Thoracic aorta (tissue), 2 donors: Measurements from ENCODE around the gene IRS1. TPM values are rescaled to one million over a fixed set of nuclear protein-coding genes. Genes with fewer than 3 reads are reported as not detected.

Source experiments
- ATAC-seq: fragments of 150-250 bp; one replicate; pipeline ENCODE4 v1.8.0; 2017; ENCODE audit warnings: low read depth; ENCODE audit not compliant: insufficient number of reproducible peaks, low FRiP score
- DNase-seq: peaks from one replicate; pipeline ENCODE4 v3.0.0-alpha.2; 2020; ENCODE audit warnings: low spot score
- H3K27ac ChIP-seq, 2 donors: fragments of 200-600 bp; sonication (generic); 1 replicate in 1 of 2; 2 replicates in 1 of 2; pipeline ENCODE4 v1.5.1; 2016; ENCODE audit warnings: mild to moderate bottlenecking in 2 of 2, moderate library complexity in 2 of 2
- H3K27me3 ChIP-seq: fragments of 200-600 bp; sonication (generic); replicated peaks from 2 replicates; pipeline ENCODE4 v1.6.0; 2016; ENCODE audit warnings: mild to moderate bottlenecking; ENCODE audit not compliant: insufficient read depth
- H3K36me3 ChIP-seq: fragments of 200-600 bp; sonication (generic); one replicate; pipeline ENCODE4 v1.5.1; 2016
- H3K4me1 ChIP-seq, 2 donors: fragments of 200-600 bp; sonication (generic); 1 replicate in 1 of 2; 2 replicates in 1 of 2; pipeline versions ENCODE4 v1.5.1 to v1.6.0; 2016; ENCODE audit warnings: low read depth in 2 of 2, mild to moderate bottlenecking in 1 of 2; ENCODE audit not compliant: control insufficient read depth in 1 of 2
- H3K4me3 ChIP-seq: fragments of 200-600 bp; sonication (generic); 2 replicates; pipeline ENCODE4 v1.5.1; 2016; ENCODE audit warnings: mild to moderate bottlenecking
- H3K9me3 ChIP-seq: fragments of 200-600 bp; sonication (generic); 2 replicates; pipeline ENCODE4 v1.5.1; 2016
- total RNA-seq, 2 donors: library from RNA; depleted of rRNA; stranded (reverse); fragments of >200 nt; gene quantifications; one replicate each; pipeline versions ENCODE4 v1.1.0 to v1.2.3, GENCODE V29; 2016
- TF ChIP-seq, protein P1 (sequence below): fragments of 200-600 bp; sonication (generic); IDR thresholded peaks from one replicate; pipeline ENCODE4 v1.5.1; 2019; ENCODE audit warnings: antibody characterized with exemption

IRS1 gene
- total RNA-seq, 2 donors from 2014 or later = 18.8 to 23.1 TPM

DNA sequence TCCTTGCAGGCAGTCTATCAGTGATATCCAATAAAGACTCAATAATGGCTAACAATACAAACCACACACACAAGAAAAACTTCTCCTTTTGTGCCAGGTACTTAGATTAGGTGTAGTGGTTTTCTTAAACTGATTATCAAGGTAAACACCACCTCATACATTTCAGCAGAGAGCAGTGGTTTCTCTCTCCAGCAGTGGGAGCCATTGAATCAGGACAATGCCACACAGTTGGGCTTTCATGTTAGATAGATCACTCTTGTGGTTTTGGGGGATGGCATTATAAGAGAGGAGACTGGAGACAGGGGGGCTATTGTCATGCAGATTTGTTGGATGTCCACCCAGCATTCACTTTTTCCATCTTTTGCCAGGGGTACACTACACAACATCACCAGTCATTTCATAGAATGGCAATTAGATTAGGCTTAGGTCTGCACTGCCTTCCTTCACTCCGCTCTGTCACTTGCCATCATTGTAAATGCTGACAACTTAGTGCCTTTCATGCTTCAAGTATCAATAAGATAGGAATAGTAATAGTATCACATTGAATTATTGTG is 13.6 kb upstream of the IRS1 start:
- H3K27me3 ChIP-seq = no peaks in the 10 kb centered on the region
- no peak for DNase-seq
- TF ChIP-seq, protein P1, sequence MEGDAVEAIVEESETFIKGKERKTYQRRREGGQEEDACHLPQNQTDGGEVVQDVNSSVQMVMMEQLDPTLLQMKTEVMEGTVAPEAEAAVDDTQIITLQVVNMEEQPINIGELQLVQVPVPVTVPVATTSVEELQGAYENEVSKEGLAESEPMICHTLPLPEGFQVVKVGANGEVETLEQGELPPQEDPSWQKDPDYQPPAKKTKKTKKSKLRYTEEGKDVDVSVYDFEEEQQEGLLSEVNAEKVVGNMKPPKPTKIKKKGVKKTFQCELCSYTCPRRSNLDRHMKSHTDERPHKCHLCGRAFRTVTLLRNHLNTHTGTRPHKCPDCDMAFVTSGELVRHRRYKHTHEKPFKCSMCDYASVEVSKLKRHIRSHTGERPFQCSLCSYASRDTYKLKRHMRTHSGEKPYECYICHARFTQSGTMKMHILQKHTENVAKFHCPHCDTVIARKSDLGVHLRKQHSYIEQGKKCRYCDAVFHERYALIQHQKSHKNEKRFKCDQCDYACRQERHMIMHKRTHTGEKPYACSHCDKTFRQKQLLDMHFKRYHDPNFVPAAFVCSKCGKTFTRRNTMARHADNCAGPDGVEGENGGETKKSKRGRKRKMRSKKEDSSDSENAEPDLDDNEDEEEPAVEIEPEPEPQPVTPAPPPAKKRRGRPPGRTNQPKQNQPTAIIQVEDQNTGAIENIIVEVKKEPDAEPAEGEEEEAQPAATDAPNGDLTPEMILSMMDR = no peak
- H3K4me1 ChIP-seq = no peaks in the 10 kb centered on the region
- no peak overlapping the region for H3K27ac ChIP-seq
- no peaks in the 10 kb centered on the region for H3K9me3 ChIP-seq
- H3K4me3 ChIP-seq = no peak overlapping the region
- ATAC-seq = no peak
- H3K36me3 ChIP-seq = no peaks in the 10 kb centered on the region

DNA sequence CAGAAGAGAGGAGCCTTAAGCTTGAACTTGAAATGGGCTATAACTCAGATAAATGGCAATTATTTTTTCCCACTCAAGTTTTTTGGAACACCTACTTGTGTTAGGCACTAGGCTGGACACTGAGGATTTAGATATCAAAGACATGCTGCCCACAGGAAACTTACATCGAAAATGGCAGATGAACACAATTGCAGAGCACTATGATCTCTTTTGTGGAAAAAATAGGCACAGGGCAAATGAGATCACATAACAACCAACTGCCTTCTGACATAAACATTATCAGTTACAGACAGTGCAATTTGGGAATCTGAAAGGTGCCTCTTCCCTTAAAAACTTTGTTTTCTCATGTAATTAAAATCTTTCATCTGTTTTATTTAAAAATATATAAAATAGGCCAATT is 3.8 kb upstream of the IRS1 start:
- H3K4me3 ChIP-seq = no peak overlapping the region
- H3K4me1 ChIP-seq = peaks cover 9 to 14% of the 10 kb centered on the region in 2 donors
- no peaks in the 10 kb centered on the region for H3K27me3 ChIP-seq
- H3K9me3 ChIP-seq = no peaks in the 10 kb centered on the region
- ATAC-seq (no peak), DNase-seq (no peak)
- no peaks in the 10 kb centered on the region for H3K36me3 ChIP-seq
- TF ChIP-seq, protein P1 = no peak
- no peak overlapping the region for H3K27ac ChIP-seq

DNA sequence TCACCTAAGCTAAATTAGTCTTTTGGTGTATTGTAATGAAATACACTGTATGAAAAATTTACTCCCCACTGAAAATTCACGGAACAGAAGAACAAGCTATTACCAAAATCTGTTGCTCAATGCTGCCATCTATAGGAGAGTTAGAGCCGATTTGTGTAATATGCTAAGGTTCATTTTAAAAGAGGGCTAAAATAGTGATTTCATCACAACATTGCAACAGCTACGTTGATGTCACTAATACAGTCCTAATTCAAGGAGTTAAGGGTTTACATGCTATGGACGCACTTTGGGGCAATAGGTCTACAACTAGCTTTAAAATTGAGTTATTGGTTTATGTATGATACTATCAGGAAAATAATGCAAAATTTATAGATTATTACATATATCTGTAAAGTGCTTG is 3.0 kb upstream of the IRS1 start:
- peaks cover 9 to 14% of the 10 kb centered on the region in 2 donors for H3K4me1 ChIP-seq
- ATAC-seq = no peak
- TF ChIP-seq, protein P1 = peak; percentile 65
- H3K9me3 ChIP-seq = no peaks in the 10 kb centered on the region
- H3K36me3 ChIP-seq = no peaks in the 10 kb centered on the region
- no peaks in the 10 kb centered on the region for H3K27me3 ChIP-seq
- H3K4me3 ChIP-seq = no peak overlapping the region
- DNase-seq = no peak
- H3K27ac ChIP-seq = no peak overlapping the region

DNA sequence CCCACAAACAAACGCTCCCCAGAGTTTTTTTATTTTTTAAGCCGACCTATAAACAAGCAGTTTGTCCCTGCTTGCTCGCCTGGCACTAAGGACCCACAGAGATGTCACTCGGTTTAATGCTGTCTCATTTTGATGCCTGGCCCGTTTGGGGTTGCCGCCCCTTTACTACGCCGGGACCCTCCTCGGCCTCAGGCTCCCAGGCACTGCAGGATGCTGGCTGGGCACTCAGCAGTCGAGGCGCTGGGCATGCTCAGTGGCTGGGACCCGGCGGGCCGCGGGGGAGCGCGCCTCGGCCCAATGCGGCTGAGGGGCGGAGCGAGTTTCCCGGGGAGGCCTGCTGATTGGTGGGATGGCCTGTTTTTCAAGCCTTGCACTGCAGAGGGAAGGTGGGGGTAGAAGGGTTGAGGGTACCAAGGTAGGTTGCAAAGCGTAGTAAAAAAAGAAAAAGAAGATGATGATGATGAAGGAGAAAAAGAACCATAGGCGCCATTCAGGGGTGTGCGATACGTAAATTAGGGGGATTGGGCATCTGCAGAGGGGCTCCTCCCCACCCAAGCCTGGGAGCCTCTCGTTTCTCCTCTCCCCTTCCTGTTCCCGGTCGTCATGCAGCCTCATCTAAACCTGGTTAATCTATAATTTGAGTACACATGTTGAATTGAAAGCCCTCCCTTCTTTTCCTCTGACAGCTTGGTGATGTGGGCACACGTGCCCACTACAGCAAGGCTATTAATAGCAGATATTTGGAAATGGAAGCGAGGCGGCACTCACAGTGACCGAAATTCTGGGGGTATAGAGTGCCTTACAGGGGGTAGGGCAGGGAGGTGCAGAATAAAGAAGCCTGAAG is 1.5 kb upstream of the IRS1 start:
- Histone ChIP-seq H3K36me3 (no peaks in the 10 kb centered on the region), H3K9me3 (no peaks in the 10 kb centered on the region), H3K4me1 (peaks cover 14 to 28% of the 10 kb centered on the region in 2 donors), H3K4me3 (peak overlapping the region; percentile 97), H3K27ac (peak overlapping the region; percentile 90 to 93), H3K27me3 (no peaks in the 10 kb centered on the region)
- TF ChIP-seq, protein P1 = no peak
- peak; percentile 56 for ATAC-seq
- DNase-seq = peak; percentile 41

DNA sequence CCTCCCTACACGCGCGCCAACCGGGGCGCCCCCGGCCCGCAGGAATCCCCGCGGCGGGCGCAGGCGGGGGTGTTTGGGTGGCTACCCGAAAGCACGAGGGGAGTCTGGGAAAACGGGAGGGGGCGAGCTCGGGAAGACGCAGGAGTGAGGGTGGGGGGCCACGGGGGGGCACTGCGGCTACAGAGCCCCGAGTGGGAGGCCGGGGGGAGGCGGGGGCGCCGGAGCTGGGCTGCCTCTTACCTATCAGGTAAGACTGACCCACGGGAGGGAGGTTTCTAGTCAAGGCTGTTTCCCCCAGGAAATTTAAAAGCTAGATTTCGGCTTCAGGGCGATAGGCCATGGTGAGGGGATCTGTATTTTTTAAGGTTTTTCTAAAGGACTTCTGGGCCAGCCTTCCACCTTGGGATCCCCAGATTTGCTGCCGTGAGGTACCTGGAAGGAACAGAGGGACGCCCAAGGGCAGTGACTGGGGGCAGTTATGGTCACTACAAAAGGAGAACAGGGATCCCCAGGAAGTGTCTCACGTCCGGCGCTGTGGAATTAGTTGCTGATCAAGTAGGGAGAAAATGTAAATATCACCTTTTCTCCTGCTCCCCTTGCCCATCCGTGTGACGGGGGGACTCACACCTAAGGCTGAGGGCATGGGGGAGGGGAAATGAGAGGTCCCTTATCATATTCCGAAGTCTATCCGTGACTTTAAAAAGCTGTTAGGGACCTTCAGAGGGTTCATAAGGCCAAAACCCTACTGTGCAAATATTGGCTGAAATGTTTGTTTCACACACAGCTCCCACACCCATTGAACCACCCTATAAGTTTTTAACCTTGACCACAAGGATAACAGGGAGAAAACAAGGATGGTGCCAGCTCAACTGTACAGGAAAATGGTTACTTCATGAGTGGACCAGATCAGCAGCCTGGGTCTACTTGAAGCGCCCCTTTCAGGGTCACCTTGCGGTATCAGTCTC is 638 bp upstream of the IRS1 start:
- ATAC-seq (no peak), DNase-seq (no peak)
- Histone ChIP-seq H3K4me3 (peak overlapping the region; percentile 97), H3K9me3 (no peaks in the 10 kb centered on the region), H3K27me3 (no peaks in the 10 kb centered on the region), H3K27ac (peak overlapping the region; percentile 90 to 93), H3K4me1 (peaks cover 20 to 37% of the 10 kb centered on the region in 2 donors), H3K36me3 (no peaks in the 10 kb centered on the region)
- TF ChIP-seq, protein P1 = peak; percentile 39
